C4-2B (cell line): ENCODE measurements around the gene FBXO7.

Experiments used
- H3K27ac ChIP-seq: fragments of 450-650 bp; 2 replicates; pipeline ENCODE4 v1.5.1; 2017
- CTCF ChIP-seq: fragments of 450-650 bp; conservative IDR thresholded peaks from 2 replicates; pipeline ENCODE4 v1.5.1; 2017; ENCODE audit warnings: mild to moderate bottlenecking
- ZFX ChIP-seq: fragments of 450-650 bp; IDR thresholded peaks from 2 replicates; pipeline ENCODE4 v1.6.1; 2017

Gene FBXO7

GRCh38 chr22:32457031-32457430, 17.6 kb upstream of the FBXO7 start:
- TF ChIP-seq CTCF (no peak), ZFX (no peak)
- H3K27ac ChIP-seq: no peak overlapping the region

GRCh38 chr22:32462452-32462851, 12.2 kb upstream of the FBXO7 start:
- H3K27ac ChIP-seq: no peak overlapping the region
- TF ChIP-seq ZFX: no peak

GRCh38 chr22:32465661-32466060, 8.9 kb upstream of the FBXO7 start:
- H3K27ac ChIP-seq: no peak overlapping the region
- TF ChIP-seq CTCF: no peak
- no peak for TF ChIP-seq ZFX

DNA sequence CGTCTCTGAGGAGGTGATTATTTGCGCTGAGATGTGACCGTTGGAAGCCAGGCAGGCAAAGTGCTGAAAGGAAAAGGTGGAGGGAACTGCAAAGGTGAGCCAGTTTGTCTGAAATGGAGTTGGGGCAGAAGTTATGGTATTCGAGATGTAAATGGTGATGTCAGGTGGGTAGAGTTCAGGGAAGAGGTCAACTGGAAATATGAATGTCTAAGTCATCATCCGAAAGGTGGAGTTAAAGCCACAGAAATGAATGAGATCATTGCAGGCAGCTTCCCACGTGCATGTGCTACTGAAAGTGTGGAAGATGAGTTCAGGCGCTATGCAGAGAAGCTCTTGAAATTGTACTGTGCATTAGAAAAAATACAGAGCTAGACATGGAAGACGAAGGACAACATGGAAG, 8.1 kb upstream of the FBXO7 start:
- H3K27ac ChIP-seq: no peak overlapping the region
- TF ChIP-seq CTCF: no peak
- no peak for TF ChIP-seq ZFX

- no peak overlapping the region for H3K27ac ChIP-seq
- TF ChIP-seq ZFX (no peak), CTCF (no peak)
These were observed 4.8 kb upstream of the FBXO7 start for GRCh38 chr22:32469799-32470212.

DNA sequence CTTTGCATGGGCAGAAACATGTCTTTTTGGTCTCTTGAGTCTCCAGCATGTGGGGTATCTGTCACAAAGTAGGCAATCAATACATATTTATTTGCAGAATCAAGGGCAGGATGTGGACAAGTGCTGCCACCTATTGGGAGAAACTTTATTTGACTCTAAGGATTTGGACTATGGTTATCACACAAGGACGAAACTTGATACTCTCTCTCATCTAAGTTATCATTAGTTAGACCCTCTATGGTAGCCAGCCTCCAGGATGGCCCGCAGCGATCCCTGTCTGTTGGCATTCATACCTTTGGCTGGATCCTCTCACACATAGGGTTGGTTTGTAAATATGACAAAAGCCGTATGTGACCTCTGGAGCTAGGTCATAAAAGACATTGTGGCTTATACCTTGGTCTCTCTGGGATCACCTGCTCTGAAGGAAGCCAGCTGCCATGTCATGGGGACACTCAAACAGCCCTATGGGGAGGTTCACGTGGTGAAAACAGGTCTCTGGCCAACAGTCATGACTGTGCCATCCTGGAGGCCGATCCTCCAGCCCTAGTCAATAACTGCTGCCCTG, 1.1 kb upstream of the FBXO7 start:
- TF ChIP-seq ZFX: no peak
- peak; percentile 87 for TF ChIP-seq CTCF
- peak overlapping the region; percentile 97 for H3K27ac ChIP-seq

GRCh38 chr22:32475468-32476010, 928 bp downstream of the FBXO7 start:
- TF ChIP-seq CTCF (no peak), ZFX (no peak)
- H3K27ac ChIP-seq: peak overlapping the region; percentile 97
